ENCODE measurements around the gene MARCHF5.

The MARCHF5 gene

GRCh38 chr10:92290837-92291615, at the start of gene MARCHF5, which contains the start of gene CPEB3:
Gene MARCHF5, plus strand, starts transcription at chr10:92291167. Its CDS starts 328 bp downstream, at chr10:92291495.
Gene CPEB3, minus strand, starts transcription at chr10:92291078. Its CDS starts 50,728 bp downstream, at chr10:92240350.
- in situ Hi-C loops (cut with MboI; ENCODE audit: low sequenced_read_pairs) = no loop called here

DNA sequence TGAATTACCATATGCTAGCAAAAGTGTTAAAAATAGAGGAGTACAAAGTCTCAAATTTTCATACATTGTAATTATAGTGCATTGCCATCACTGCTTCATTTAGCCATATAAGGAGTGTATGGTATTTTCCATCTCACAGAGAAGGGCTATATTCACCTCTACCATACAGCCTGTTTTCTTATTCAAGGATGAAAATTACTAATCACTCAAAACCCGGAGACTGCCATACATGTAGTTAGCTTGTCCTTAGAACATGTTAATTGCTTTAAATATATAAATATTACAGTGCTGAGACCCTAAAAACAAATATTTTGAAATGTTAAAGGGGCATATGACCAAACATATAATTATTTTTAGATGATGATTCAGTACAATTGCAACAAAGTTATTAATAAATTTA, 49.5 kb upstream of the MARCHF5 start:
- in situ Hi-C loops (cut with MboI; ENCODE audit: low sequenced_read_pairs) = no loop called here

GRCh38 chr10:92242380-92242779, 48.6 kb upstream of the MARCHF5 start:
- in situ Hi-C loops (cut with MboI; ENCODE audit: low sequenced_read_pairs) = no loop called here

- in situ Hi-C loops (cut with MboI; ENCODE audit: low sequenced_read_pairs) = no loop called here
Measured at GRCh38 chr10:92242910-92243671, 47.9 kb upstream of the MARCHF5 start.

GRCh38 chr10:92244796-92245195, 46.2 kb upstream of the MARCHF5 start:
- in situ Hi-C loops (cut with MboI; ENCODE audit: low sequenced_read_pairs) = no loop called here

GRCh38 chr10:92248566-92248965, 42.4 kb upstream of the MARCHF5 start:
- in situ Hi-C loops (cut with MboI; ENCODE audit: low sequenced_read_pairs) = no loop called here

- in situ Hi-C loops (cut with MboI; ENCODE audit: low sequenced_read_pairs) = no loop called here
Measured at GRCh38 chr10:92263396-92263795, 27.6 kb upstream of the MARCHF5 start.

- in situ Hi-C loops (cut with MboI; ENCODE audit: low sequenced_read_pairs) = no loop called here
Measured at GRCh38 chr10:92264249-92264648, 26.7 kb upstream of the MARCHF5 start.

- in situ Hi-C loops (cut with MboI; ENCODE audit: low sequenced_read_pairs) = no loop called here
Measured at GRCh38 chr10:92265687-92266258, 25.2 kb upstream of the MARCHF5 start.

DNA sequence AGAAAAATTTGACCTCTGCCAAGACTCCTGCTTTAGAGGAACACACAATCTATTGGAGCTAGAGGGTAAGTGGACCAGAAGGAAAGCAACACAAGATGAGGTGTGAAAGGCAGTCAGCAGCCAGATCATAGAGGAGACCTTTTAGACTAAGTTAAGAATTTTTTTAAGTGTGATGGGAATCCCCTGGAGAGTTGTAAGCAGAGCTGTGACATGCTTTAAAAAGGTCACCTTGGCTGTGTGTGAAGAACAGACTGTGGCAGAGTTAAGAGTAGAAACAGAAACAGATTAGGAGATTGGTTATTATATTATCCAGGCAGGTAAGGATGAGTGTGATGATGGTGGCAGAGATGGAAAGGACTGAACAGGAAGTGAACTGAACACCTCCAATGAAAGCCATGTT, 23.6 kb upstream of the MARCHF5 start:
- in situ Hi-C loops (cut with MboI; ENCODE audit: low sequenced_read_pairs) = no loop called here

DNA sequence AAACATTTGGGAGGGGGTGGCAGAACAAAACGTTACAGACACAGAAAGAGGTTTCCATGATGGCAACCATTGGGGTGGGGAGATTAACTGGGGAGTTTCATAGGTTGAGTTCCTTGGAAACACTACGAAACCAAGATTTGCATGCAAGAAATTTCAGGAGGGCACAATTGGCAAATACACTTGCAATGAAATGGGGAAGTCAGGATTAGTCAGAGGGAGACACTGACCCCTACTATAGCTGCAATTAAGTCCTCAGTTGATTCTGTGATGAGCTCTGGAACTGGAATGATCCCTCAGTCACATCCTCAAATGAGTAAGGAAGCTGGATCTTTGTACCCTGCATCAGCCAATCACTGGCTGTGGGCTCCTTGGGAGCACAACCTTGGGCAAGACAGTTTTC, 22.2 kb upstream of the MARCHF5 start:
- in situ Hi-C loops (cut with MboI; ENCODE audit: low sequenced_read_pairs) = no loop called here

DNA sequence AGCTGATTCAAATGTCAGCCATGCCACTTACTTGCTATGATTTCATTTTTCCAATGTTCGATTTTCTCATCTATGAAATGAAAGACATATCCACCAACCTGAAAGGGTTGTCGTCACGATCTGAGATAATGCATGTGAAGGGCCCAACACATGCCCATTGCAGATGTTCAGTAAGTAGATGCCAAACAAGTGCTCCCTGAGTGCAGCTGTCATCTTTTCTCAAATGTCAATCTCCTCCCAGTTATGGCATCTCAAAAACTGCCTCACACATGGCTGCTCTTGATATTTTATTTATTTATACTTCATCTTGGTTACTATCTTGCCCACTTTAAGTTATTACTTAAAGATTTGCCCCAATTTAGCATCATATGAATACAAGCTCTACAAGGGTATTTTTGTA, 16.9 kb upstream of the MARCHF5 start:
- in situ Hi-C loops (cut with MboI; ENCODE audit: low sequenced_read_pairs) = no loop called here

GRCh38 chr10:92278996-92279696, 11.8 kb upstream of the MARCHF5 start:
- in situ Hi-C loops (cut with MboI; ENCODE audit: low sequenced_read_pairs) = no loop called here

- in situ Hi-C loops (cut with MboI; ENCODE audit: low sequenced_read_pairs) = no loop called here
Measured at GRCh38 chr10:92284112-92284704, 6.8 kb upstream of the MARCHF5 start.

- in situ Hi-C loops (cut with MboI; ENCODE audit: low sequenced_read_pairs) = no loop called here
Measured at GRCh38 chr10:92290076-92290836, 711 bp upstream of the MARCHF5 start.

DNA sequence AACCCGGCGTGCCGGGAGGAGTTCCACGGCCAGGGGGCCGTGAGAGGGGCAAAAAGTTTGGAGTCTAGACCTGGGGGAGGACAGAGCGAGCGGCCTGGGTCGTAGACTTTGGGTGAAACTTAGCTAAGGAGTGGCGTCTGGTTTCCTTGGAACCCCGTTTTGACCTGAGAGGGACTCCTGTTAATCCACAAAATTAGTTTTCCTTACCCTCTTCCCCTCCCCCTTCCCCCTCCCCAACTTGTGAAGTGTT, 574 bp downstream of the MARCHF5 start:
- in situ Hi-C loops (cut with MboI; ENCODE audit: low sequenced_read_pairs) = no loop called here

GRCh38 chr10:92291921-92292845, 1.2 kb downstream of the MARCHF5 start:
- in situ Hi-C loops (cut with MboI; ENCODE audit: low sequenced_read_pairs) = no loop called here

- in situ Hi-C loops (cut with MboI; ENCODE audit: low sequenced_read_pairs) = no loop called here
Measured at GRCh38 chr10:92298487-92298886, 7.5 kb downstream of the MARCHF5 start.

- in situ Hi-C loops (cut with MboI; ENCODE audit: low sequenced_read_pairs) = no loop called here
Measured at GRCh38 chr10:92303096-92303495, 12.1 kb downstream of the MARCHF5 start.

All from HL-60/S4 treated with retinoic acid at 250 ng/mL for 4 days and 3 days (cell line).